GM19452 (cell line): ENCODE measurements around the gene LMF1.
"Not testable (repeated sequence)": the region's sequence is repeated elsewhere in the genome, so short reads cannot be mapped to it uniquely, and the experiment has no call there.

Experiments used
- ATAC-seq: cut with Tn5 transposase; IDR thresholded peaks from one replicate; pipeline ENCODE4 v1.9.1; 2021; ENCODE audit not compliant: unreplicated experiment

LMF1 gene

GRCh38 chr16:873243-873661 is 97.5 kb downstream of the LMF1 start:
- no peak for ATAC-seq

GRCh38 chr16:872436-873242 is 98.1 kb downstream of the LMF1 start:
- no peak for ATAC-seq

DNA sequence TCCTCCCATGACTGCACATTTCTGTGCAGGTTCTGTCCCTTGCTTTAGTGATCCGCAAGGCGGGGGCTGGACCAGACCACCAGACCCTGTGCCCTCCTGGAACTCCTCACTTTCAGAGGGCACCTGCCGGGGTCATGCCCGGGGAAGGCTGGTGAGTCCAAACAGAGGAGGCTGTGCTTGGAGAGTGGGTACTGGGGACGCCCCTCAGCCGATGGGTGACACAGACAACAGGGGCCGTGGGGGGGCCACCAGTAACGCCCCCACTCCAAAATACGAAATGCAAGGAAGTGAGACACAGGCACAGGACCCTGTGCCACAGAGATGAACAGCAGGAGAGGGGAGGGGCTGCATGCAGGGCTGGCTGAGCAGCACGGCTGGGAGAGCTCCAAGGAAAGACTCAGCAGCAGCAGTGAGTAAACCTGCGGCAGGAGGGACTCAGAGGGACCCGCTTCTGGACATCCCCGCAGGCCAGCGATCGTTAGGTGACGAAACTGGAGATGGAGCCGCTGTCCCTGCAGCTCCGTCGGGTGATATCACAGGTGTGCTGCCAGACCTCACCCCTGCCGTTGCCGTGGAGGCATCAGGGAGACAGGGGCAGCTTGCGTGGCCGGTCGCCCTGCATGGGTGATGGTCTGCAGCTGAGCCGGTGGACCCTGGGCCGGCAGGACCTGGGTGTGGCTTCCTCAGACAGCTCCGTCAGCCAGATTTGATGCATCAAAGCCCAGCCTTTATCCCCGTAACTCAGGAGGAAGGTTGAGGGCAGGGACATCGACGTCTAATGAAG is 99.0 kb downstream of the LMF1 start:
- ATAC-seq = no peak

- no peak for ATAC-seq
These were observed 99.8 kb downstream of the LMF1 start for GRCh38 chr16:870856-871561.

DNA sequence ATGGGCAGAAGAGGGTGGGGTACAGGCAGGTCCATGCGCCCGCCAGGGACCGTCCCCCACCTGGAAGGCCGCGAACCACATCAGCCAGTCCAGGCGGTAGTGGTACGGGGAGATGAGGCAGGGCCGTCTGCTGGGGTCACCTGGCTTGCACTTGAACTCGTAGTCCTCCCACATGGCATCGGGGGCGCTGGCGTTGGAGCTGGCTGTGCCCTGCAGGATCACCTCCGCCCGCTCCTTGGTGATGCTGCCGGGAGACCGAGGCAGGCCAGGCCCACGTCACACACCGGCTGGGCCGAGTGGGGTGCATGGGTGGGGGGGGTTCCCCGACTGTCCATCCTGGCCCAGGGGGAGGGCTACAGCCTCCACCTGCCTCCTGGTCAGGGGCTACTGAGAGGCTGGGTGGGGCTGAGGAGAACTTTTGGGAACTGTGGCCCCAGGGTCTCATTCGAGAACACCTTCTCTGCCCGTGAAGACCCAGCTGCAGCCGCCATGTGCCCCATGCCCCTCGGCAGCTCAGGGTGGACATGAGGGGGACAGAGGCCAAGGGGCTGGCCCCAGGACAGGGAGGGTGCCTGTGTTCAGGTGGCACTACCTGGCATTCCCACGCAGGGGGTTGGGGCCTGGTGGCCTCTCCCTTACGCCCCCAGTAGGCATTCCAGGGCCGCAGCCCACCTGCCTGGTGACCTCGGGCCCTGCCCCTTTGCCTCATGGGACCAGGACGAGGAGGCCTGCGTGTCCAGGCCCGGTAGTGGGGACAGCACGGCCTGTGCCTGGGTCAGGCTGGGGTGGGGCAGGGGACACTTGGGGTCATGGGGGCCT is 100.8 kb downstream of the LMF1 start:
- ATAC-seq = no peak

DNA sequence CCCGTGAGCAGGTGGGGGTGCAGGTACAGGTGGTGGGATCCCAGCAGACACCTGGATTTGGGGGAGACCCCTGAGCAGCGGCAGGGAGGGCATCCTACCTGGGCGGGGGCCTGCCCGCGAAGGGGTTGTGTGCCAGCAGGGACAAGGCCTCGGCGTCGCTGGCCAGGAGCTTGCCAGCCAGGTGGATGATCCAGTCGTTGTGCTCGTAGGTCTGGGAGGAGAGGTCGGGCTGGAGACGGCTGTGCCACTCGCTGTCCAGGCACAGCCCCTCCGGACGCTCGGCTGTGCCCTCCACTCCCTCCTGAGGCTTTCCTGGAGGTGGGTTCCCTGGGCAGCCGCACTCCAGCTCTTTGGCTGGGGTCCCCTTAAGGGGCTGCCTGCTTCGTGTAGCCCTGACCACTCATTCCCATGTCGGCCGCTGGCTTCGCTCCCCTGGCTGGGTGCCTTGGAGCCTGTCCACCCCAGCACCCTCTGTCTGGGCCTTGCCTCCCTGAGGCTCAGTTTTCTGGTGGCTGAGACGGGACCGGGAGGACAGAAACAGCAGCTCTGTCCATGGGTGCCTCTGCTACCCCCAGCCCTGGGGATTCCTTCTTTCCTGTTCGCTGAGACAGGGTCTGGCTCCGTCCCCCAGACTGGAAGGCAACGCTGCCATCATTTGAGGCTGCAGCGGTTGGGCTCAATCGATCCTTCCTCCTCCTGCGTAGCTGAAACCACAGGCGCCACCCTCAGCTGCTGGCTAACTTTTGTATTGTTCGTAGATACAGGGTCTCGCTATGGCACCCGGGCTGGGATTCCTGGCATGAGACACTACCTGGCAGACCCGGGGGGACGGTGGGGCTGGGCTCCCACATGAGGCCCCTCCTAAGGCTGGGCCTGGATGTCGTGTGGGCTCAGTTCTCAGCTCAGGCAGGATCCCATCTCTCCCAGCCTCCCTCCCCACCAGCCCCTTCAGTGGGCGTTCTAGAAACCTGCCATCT is 101.7 kb downstream of the LMF1 start:
- no peak for ATAC-seq

DNA sequence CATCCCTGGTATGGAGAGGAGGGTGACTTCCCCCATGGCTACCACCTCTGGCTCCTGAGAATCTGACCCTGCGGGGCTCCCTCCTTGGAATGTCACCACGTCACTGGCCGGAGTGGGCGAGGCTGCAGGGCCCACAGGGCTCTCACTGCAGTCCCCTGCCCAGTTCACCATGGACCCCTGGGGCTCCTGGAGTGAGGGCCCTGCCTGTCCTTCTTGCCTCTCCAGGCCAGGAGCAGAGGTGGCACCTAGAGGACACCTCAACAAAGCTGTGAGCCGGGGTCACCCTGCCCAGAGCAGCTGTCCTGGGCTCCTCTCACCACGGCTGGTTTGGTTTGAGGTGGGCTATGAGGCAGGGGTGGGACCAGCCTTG is 102.4 kb downstream of the LMF1 start:
- no peak for ATAC-seq

GRCh38 chr16:867421-868385 is 103.1 kb downstream of the LMF1 start:
- ATAC-seq = no peak

DNA sequence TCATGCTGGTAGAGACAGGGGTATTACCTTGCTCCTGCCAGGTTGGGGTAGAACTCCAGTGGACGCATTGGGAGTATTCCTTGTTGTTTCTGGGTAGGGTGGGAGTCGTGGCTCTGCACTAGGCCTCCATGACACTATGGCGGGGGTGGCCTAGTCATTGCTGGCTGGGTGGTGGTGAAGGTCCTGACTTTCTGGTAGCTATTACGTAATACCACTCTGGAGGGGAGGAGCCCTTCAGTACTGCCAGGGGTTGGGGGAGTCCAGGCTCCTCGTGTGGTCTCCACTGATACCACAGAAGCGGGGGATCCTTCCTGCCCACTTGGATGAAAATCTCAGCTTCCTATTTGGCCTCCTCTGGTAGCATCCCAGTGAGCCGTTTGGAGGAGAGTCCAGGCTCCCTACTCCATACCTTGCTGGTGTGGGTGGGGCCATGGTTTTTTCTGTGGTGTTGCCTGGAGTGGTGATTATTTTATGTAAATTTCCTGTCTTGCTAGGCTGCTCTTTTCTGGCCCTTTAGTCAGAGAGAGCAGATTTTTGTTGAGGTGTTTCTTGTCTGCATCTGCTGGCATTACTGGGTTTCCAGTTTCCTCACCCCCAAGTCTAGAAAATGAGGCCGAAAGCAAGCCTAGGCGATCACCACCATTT is 104.4 kb downstream of the LMF1 start:
- ATAC-seq = no peak

DNA sequence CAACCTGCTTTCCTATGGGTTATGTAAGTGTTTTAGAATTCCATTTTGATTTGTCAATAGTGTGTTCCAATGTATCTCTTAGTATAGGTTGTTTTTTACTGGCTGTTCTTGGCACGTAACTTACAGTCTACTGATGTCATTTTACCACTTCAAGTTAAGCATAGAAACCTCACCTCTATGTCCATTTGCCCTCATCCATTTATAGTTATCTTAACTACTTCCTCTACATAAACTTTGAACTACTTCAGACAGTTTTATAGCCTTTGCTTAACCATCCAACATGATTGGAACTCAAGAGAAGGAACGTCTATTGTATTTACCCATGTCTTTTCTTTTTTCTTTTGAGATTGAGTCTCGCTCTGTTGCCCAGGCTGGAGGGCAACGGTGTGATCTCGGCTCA is 105.8 kb downstream of the LMF1 start:
- ATAC-seq = no peak

GRCh38 chr16:861446-861845 is 109.3 kb downstream of the LMF1 start:
- ATAC-seq = no peak

- ATAC-seq = no peak
These were observed 109.9 kb downstream of the LMF1 start for GRCh38 chr16:860891-861290.

- ATAC-seq = not testable (repeated sequence)
These were observed 111.8 kb downstream of the LMF1 start for GRCh38 chr16:858971-859370.

GRCh38 chr16:858441-858840 is 112.3 kb downstream of the LMF1 start:
- ATAC-seq = not testable (repeated sequence)

DNA sequence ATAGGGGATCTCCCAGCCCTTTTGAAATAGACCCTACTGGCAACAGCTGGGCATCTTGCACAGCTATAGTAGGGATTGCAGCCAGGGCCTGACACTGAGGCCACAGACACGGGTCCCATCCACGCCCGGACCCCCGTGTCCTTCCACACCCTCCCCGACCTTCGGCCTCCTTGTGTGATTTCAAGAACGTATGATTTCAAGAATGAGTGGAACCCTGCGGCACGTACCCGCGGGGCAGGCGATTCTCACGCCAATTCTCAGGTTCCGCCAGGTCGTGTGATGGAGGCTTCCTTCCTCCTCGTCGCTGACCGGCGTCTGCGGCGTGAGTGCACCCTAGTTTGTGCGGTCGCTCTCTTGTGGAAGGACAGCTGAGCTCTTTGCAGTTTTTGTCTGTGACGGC is 114.0 kb downstream of the LMF1 start:
- ATAC-seq = no peak

- ATAC-seq = no peak
These were observed 114.7 kb downstream of the LMF1 start for GRCh38 chr16:856101-856500.

DNA sequence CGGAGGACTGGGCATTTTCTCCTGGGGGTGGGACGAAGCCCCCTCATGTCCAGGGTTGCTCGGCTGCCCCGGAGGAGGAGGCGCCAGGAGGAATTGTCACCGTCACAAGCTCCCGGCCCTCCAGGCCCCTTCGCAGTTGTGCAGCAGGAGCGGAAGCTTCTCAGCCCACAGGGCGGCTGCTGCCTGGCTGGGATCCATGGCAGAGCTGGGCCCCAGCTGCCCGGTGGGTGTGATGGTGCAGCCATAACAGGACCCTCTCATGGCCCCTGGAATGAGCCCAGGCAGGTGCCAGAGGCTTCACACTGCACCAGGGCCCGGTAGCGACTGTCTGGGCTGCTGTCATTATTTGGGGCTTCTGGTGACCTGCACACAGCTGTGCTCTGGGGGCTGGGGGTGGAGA is 115.3 kb downstream of the LMF1 start:
- ATAC-seq = no peak

- no peak for ATAC-seq
These were observed 115.9 kb downstream of the LMF1 start for GRCh38 chr16:854808-855410.
